GM21723 (cell line): ENCODE results near the gene PIGO.

Experiments
- ATAC-seq: cut with Tn5 transposase; IDR thresholded peaks from one replicate; pipeline ENCODE4 v1.9.1; 2021; ENCODE audit warnings: mild to moderate bottlenecking, moderate library complexity; ENCODE audit not compliant: unreplicated experiment

The PIGO gene

GRCh38 chr9:35096035-35096849, at the start of gene PIGO:
TSS of gene PIGO (minus strand) at chr9:35096591. CDS start at chr9:35095565, 1,026 bp downstream.
- peak; percentile 89 for ATAC-seq

GRCh38 chr9:35142037-35142436, 45.6 kb upstream of the PIGO start:
- ATAC-seq: no peak

- ATAC-seq: no peak
These were observed 43.7 kb upstream of the PIGO start for GRCh38 chr9:35140093-35140492.

- no peak for ATAC-seq
These were observed 40.5 kb upstream of the PIGO start for GRCh38 chr9:35136866-35137265.

- ATAC-seq: no peak
These were observed 39.6 kb upstream of the PIGO start for GRCh38 chr9:35135988-35136387.

- no peak for ATAC-seq
These were observed 38.5 kb upstream of the PIGO start for GRCh38 chr9:35134920-35135319.

GRCh38 chr9:35116898-35117551, 20.6 kb upstream of the PIGO start:
- ATAC-seq: peak; percentile 55

- ATAC-seq: no peak
These were observed 20.1 kb upstream of the PIGO start for GRCh38 chr9:35116539-35116897.

- peak; percentile 65 for ATAC-seq
These were observed 19.5 kb upstream of the PIGO start, which contains the start of gene ATOSB for GRCh38 chr9:35115680-35116538. TSS of gene ATOSB (minus strand) at chr9:35115862. CDS start at chr9:35108274, 7,588 bp downstream.

GRCh38 chr9:35114840-35115628, 18.6 kb upstream of the PIGO start:
- ATAC-seq: no peak

- peak; percentile 25 for ATAC-seq
These were observed 17.9 kb upstream of the PIGO start for GRCh38 chr9:35114113-35114839.

GRCh38 chr9:35112257-35113020, 16.0 kb upstream of the PIGO start:
- no peak for ATAC-seq

- peak; percentile 65 for ATAC-seq
These were observed 14.9 kb upstream of the PIGO start for GRCh38 chr9:35111001-35111933.

GRCh38 chr9:35110327-35110761, 14.0 kb upstream of the PIGO start:
- ATAC-seq: no peak

- no peak for ATAC-seq
These were observed 12.7 kb upstream of the PIGO start for GRCh38 chr9:35108946-35109575.

- no peak for ATAC-seq
These were observed 12.1 kb upstream of the PIGO start for GRCh38 chr9:35108461-35108860.
